ENCODE measurements around the gene MAP3K14. TPM values are rescaled to one million over a fixed set of nuclear protein-coding genes. Genes with fewer than 3 reads are reported as not detected.

Gene MAP3K14
- polyA plus RNA-seq, 1 of the 3 experiments (the other 2 are of a cell fraction): 11.9 TPM

GRCh38 chr17:45269912-45270311, 46.9 kb downstream of the MAP3K14 start:
- peaks cover 24% of the 10 kb centered on the region for H4K20me1 ChIP-seq (ENCODE audit: insufficient read depth)
- POLR2A ChIA-PET: interaction anchor here (0.6 kb wide), 1 partner anchor 48 kb away, joined by 3 read pairs; no protein-coding TSS in a partner anchor
- CTCF ChIA-PET: interaction anchor here (1.3 to 3.4 kb wide), 4 partner anchors 23 to 51 kb away, joined by 4 to 15 read pairs (median 6); no protein-coding TSS in a partner anchor

More at GRCh38 chr17:45269912-45270311, 46.9 kb downstream of the MAP3K14 start:
- Histone ChIP-seq H3K9me3 (no peaks in the 10 kb centered on the region), H2AFZ (ENCODE audit: low read depth) (no peak overlapping the region), H3F3A (replicated peaks; ENCODE audit: insufficient read depth) (peaks cover 34% of the 10 kb centered on the region), H3K27me3 (ENCODE audit: insufficient read depth) (no peaks in the 10 kb centered on the region), H3K9ac (no peak overlapping the region), H3K27ac (ENCODE audit: low read depth in 2 of 2, low read length in 1 of 2) (no peak overlapping the region), H3K9me2 (no peaks in the 10 kb centered on the region), H3K4me2 (no peak overlapping the region), H3K79me2 (ENCODE audit: insufficient read depth) (peaks cover 4% of the 10 kb centered on the region; the same call in 1 of the 2 replicates), H3K4me1 (ENCODE audit: control insufficient read depth in 1 of 2, insufficient read depth in 2 of 2, low read depth in 1 of 2, low read length in 1 of 2) (peaks cover 0 to 9% of the 10 kb centered on the region in 2 experiments; a peak in 2 of 4 replicates), H3K36me3 (replicated peaks in 1 of 2; ENCODE audit: control insufficient read depth in 1 of 2, insufficient read depth in 2 of 2, low read length in 1 of 2) (peaks cover 67 to 70% of the 10 kb centered on the region in 2 experiments), H3K4me3 (ENCODE audit: low read depth in 2 of 2, low read length in 1 of 2) (no peak overlapping the region)
- no peak for TF ChIP-seq ZBTB33 (IDR thresholded peaks at IDR 0.05; ENCODE audit: borderline replicate concordance, low read depth)
- no peak for TF ChIP-seq FOXJ3 (CRISPR knock-in tag; IDR thresholded peaks at IDR 0.05)
- no peak for TF ChIP-seq GABPA (IDR thresholded peaks at IDR 0.05; ENCODE audit: low read depth)
- TF ChIP-seq TEAD4 (IDR thresholded peaks at IDR 0.05; ENCODE audit: borderline replicate concordance, insufficient read depth): no peak
- no peak for TF ChIP-seq MEF2A (IDR thresholded peaks at IDR 0.05; ENCODE audit: borderline replicate concordance, low read depth)
- TF ChIP-seq NFIC (IDR thresholded peaks at IDR 0.05; ENCODE audit: borderline replicate concordance): no peak
- TF ChIP-seq USF2 (IDR thresholded peaks at IDR 0.05; ENCODE audit: borderline replicate concordance, low read depth, low read length): no peak
- no peak for TF ChIP-seq PBX3 (IDR thresholded peaks at IDR 0.05)
- TF ChIP-seq EZH2phosphoT487 (IDR thresholded peaks at IDR 0.05; ENCODE audit: borderline replicate concordance, low read depth): no peak
- TF ChIP-seq IRF3 (IDR thresholded peaks at IDR 0.05; ENCODE audit: low read depth, low read length): no peak
- no peak for TF ChIP-seq RXRA (IDR thresholded peaks at IDR 0.05; ENCODE audit: borderline replicate concordance, low read depth)
- no peak for TF ChIP-seq GATA2 (CRISPR knock-in tag; IDR thresholded peaks at IDR 0.05)
- TF ChIP-seq FOXM1 (IDR thresholded peaks at IDR 0.05; ENCODE audit: low read depth): no peak
- TF ChIP-seq TCF12 (IDR thresholded peaks at IDR 0.05): no peak
- no peak for TF ChIP-seq YY1 (IDR thresholded peaks at IDR 0.05; ENCODE audit: low read depth)
- no peak for TF ChIP-seq NRF1 (IDR thresholded peaks at IDR 0.05; ENCODE audit: low read depth, low read length)
- no peak for DNase-seq
- WGBS (ENCODE audit: low lambda C conversion rate): 92% methylated on average over 7 of the region's 7 CpGs

All from SK-N-SH (cell line).